Iris pigment epithelial cell (primary cell): ENCODE results near the gene SLC7A9.
A peak's percentile ranks its signal among the peaks of the same experiment; 100 is the strongest.
"Not testable (repeated sequence)": the region's sequence is repeated elsewhere in the genome, so short reads cannot be mapped to it uniquely, and the experiment has no call there.

Source experiments
- DNase-seq: peaks from one replicate; pipeline ENCODE4 v3.0.0-alpha.2; 2011; ENCODE audit warnings: low read depth

Gene SLC7A9

DNA sequence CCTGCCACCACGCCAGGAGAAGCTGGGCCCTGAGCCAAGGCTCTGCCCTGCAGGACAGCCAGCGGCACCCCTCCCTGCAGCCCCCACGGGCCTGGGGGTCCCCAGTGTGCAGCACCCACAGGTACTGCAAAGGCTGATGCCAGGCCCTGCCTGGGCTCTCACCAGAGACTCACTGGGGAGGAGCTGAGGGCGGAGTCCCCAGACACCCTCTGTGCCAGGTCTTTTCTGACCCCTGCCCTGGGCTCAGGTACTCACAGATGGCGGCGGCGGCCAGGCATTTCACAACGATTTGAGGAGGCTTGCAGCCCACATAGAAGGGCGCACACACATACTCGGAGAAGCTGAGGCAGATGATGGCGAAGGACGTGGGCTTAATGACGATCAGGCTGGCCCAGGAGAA, 5.7 kb downstream of the SLC7A9 start:
- DNase-seq: no peak

DNA sequence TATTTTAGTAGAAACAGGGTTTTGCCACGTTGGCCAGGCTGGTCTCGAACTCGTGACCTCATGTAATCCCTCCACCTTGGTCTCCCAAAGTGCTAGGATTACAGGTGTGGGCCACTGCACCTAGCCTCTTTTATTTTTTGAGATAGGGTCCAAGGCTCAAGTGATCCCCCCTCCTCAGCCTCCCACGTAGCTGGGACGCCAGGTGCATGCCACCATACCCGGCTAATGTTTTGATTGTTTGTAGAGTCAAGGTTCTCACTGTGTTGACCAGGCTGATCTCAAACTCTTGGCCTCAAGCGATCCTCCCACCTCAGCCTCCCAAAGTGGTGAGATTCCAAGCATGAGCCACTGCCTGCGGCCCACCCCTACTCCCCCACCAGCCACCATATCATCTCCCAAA, 6.3 kb downstream of the SLC7A9 start:
- no peak for DNase-seq

DNA sequence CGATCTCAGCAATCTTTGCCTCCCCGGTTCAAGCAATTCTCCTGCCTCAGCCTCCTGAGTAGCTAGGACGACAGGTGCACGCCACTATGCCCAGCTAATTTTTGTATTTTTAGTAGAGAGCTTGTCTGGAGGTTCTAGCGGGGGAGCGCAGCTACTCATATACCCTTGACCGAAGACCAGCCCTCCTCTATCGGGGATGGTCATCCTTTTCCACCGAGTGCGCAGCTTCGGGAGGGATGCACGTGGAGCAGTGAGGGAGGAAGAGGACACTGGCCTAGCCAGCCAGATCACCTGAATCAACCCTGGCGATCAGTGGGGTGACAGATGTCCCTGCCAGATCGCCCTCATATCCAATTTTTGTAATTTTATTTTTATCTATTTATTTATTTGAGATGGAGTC, 6.8 kb downstream of the SLC7A9 start:
- DNase-seq: no peak

DNA sequence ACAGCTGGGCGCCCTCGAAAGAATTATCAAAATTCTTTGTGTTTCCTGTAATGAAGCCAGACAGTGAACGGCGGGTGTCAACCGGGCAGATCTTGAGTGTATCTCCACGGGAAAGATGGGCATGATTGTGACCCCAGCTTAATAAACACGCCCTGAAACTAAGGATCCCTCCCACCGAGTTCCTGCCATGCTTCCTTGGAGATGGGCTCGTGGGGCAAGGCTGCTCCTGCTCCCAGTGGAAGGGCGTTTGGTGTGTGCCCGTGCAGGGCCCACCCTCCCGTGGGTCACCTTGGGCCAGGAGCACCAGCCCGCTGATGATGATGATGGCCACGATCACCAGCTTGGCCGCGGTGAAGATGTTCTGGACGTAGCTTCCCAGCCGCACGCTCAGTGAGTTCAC, 7.4 kb downstream of the SLC7A9 start:
- no peak for DNase-seq

DNA sequence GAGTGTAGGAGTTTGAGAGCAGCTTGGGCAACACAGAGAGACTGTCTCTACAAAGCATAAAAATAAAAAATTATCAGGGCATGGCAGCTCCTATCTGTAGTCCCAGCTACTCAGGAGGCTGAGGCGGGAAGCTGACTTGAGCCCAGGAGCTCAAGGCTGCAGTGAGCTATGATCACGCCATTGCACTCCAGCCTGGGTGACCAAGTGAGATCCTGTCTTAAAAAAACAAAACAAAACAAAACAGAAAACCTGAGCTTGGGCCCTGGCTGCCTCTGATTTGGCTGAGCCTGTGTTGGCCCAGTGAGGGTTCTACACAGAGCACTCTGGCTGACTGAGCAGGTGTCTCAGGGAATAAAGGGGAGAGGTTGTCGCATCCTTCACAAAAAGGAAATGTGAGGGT, 8.0 kb downstream of the SLC7A9 start:
- no peak for DNase-seq

DNA sequence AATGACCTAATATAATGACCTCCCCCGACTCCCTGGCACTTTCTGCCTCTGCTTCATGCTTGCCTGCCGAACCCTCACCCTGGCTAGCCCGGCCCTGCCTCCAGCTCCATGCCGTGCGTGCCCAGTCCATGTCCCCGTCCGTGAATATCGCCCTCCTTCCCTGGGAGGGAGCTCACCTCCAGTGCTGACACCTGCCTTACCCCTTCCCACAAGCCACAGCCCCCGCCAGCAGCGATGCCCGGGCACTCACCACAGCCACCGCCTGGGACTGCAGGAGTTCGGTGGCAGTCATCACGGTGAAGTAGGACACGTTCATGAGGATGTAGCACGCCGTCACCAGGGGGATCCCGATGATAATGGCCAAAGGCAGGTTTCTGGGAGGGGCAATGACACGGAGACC, 10.0 kb downstream of the SLC7A9 start:
- DNase-seq: no peak

DNA sequence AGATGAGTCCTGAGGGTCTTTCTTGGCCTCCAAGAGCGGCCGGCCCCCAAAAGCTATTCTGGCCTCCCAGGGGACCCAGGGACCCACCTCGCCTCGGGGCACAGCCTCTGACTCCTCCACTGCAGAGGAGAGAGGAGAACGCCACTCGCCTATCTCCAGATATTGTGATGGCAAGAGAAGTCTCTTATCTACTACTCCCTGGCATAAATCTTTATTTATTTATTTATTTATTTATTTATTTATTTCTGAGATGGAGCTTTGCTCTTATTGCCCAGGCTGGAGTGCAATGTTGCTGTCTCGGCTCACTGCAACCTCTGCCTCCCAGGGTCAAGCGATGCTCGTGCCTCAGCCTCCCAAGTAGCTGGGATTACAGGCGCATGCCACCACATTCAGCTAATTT, 11.0 kb downstream of the SLC7A9 start:
- no peak for DNase-seq

DNA sequence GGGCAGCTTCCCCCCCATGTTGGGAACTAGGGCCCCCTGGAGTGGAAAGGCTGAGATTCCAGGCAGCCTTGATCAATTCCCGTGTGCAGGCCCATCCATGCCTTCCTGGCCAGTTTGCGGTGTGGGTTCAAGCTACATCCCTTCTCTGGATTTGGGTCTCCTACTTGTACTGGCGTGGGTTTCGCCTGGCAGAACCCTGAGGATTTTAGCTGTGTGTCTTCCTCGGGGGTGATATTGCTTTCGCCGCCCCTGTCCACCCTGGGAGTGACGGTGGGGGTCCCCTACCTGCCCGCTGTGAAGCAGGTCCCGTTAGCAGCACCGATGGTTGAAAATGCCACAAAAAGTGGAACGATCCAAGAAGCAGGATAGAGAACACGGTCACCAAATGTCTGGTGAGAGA, 11.4 kb downstream of the SLC7A9 start:
- no peak for DNase-seq

DNA sequence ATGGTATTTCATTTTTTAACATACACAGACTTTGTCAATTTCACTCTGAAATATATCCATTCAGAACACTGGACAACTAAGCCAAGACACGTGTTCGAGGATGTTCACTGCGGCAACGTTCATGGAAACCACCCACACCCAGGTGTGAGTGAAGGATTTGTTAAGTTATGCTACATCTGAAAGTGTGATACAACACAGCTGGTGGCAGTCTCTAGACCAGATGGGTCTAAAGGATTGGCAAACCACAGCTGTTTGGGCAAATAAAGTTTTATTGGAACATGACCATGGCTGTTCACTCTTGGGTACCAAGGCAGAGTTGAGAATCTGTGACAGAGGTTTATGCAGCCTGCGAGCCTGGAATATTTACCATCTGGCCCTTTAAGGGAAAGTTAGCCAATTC, 12.0 kb downstream of the SLC7A9 start:
- DNase-seq: no peak

DNA sequence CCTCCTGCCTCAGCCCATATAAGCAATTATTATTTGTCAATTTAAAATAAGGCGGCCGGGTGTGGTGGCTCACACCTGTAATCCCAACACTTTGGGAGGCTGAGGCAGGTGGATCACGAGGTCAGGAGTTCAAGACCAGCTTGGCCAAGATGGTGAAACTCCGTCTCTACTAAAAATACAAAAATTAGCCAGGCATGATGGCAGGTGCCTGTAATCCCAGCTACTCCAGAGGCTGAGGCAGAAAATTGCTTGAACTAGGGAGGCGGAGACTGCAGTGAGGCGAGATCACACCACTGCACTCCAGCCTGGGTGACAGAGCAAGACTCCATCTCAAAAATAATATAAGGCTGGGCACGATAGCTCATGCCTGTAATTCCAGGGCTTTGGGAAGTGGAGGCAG, 12.7 kb downstream of the SLC7A9 start:
- DNase-seq: not testable (repeated sequence)

DNA sequence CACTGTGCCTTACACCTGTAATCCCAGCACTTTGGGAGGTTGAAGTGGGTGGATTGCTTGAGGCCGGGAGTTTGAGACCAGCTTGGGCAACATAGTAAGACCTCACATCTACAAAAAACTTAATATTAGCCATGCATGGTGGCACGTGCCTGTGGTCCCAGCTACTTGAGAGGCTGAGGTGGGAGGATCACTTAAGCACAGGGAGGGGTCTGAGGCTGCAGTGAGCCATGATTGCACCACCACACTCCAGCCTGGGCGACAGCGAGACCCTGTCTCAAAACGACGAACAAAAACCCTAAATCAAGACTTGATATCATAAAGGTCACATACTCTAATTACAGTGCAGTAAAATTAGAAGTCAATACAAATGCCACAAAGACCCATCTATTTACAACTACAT, 17.4 kb downstream of the SLC7A9 start:
- no peak for DNase-seq

DNA sequence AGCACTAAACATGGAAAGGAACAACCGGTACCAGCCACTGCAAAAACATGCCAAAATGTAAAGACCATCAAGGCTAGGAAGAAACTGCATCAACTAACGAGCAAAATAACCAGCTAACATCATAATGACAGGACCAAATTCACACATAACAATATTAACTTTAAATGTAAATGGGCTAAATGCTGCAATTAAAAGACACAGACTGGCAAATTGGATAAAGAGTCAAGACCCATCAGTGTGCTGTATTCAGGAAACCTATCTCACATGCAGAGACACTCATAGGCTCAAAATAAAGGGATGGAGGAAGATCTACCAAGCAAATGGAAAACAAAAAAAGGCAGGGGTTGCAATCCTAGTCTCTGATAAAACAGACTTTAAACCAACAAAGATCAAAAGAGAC, 21.5 kb downstream of the SLC7A9 start:
- DNase-seq: not testable (repeated sequence)

DNA sequence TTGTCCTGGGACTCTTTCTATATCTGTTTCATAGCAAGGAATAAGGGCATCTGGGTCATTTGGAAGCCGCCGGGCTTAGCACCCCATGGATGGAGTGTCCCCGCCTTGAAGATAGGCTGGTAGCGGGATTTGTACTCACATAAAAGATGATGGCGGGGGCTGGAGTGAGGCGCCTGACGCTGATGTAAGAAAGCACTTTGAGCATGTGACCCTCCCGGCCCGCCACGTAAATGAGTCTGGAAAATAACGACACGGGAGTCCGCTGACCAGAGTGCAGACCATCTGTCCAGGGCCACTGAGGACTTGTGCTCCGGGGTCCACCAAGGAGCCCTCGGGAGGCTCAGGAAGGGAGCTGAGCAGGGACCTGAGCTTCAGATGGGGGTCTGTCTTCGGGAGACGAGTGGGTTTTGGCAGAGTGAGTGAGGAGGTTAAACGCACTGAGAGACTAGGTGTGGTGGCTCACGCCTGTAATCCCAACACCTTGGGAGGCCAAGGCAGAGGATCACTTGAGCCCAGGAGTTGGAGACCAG, 25.8 kb downstream of the SLC7A9 start:
- DNase-seq: no peak

DNA sequence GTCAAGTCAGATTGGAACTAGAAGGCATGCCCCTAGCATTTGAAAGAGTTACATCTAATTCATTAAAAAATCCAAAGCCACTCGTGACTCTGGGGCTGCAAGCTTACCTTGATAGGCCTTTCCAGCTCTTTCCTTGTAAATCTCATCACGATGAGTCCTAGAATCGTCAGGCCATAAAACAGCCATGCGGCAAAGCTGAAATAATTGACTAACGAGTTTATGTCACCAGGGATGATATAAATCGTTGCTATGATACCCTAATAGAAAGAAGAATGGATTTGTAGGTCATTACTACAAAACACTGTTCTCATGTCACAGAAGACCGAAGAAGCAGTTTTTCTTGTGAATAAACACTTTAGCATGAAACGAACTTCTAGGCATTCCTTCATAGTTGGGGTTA, 27.5 kb downstream of the SLC7A9 start:
- DNase-seq: no peak

DNA sequence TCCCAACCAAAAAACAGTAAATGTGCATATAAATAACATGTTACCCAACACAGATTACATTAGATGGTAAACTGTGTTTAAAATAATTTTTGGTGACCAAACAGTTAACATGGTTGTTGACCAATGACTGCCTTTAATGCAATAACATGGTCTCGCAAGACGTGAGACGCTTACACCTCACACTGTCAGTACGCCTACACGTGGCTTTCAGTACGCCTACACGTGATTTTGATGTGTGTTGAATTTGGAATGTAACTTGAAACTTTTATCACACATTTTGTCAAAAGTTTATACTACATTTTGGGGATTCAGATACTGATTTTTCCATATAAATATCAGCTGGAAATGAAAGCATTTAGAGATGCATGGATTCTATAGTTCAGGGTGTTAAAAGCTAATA, 32.0 kb downstream of the SLC7A9 start:
- DNase-seq: no peak

DNA sequence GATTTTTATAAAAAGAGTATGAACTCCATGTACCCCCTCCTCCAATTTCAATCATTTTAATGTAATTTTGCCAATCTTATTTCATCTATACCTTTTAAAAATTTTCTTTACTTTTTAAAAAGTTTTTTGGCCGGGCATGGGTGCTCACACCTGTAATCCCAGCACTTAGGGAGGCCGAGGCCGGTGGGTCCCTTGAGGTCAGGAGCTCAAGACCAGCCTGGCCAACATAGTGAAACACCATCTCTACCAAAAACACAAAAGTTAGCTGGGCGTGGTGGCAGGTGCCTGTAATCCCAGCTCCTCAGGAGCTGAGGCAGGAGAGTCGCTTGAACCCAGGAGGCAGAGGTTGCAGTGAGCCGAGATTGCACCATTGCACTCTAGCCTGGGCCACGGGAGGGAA, 36.2 kb downstream of the SLC7A9 start:
- not testable (repeated sequence) for DNase-seq

DNA sequence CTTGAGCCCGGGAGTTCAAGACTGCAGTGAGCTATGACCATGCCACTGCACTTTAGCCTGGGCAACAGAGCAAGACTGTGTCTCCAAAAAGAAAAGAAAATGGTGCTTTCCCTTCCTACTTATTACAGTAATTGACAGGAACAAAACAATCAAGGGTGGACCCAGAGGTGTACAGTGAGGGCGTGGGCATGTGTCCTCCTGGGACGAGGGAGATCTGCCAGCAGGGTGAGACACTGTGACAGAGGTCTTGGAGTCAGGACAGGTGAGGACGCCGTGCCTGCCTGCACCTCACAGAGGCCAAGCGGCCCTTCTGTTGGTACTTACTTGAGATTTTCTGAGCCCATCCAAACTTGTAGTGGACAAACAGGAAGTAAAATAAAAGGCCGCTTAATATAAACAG, 36.7 kb downstream of the SLC7A9 start:
- not testable (repeated sequence) for DNase-seq

DNA sequence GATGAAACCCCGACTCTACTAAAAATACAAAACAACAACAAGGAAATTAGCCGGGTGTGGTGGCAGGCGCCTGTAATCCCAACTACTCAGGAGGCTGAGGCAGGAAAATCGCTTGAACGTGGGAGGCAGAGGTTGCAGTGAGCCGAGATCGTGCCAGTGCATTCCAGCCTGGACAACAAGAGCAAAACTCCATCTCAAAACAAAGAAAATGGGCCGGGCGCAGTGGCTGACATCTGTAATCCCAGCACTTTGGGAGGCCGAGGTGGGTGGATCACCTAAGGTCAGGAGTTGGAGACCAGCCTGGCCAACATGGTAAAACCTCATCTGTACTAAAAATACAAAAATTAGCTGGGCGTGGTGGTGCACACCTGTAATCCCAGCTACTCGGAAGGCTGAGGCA, 37.5 kb downstream of the SLC7A9 start:
- not testable (repeated sequence) for DNase-seq

DNA sequence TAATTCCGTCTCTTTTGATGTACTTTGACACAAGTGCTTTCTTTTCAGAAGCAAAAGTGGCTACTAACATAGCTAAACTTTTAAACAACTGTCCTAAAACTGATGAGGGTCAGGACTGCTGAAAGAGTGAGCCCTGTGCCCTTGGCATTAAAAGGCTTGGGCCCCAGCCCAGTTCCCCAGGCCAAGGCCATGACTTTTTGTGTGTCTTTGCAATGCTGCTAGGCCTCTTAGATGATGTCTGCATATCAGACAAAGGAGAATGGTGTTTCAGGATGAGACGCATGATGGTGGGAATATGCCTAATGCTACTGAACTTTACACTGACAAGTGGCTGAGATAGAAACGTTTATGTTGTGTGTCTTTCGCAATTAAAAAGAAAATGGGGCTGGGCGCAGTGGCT, 38.0 kb downstream of the SLC7A9 start:
- DNase-seq: no peak

DNA sequence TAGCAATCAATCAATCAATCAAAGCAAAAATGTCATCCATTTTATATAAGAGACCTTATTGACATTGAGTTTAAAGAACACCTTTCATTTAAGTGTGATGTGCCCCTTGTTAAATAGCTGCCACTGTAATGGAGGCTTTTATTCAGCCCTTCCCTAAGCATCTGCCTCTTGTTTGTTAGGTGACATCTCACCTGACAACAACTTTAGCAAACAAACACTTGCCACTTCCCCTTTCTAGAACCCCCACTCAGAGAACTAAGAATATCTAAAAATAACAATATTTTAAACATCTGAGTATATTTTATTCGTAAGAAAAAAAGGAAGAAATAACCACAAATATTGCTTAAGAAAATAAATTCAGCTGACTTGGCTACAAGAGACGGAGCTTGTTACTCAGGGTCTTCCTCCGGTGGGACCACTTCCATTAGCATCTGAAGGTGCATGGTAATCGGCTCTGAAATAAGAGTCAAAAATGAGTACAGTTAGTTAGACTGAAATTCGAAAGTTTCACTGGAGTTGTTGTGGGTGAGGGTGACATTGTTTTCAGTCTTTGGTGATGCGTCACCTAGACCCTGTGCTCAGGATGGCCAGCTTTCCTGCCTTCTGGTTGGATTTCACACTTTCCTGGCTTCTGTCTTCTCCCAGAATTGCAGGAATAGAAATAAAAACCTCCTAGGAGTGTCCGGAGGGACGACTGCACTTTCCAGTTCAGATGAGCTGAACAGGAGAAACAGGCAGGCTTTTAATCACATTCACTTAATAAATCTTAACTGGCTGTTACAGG, 39.1 kb downstream of the SLC7A9 start:
- DNase-seq: peak; percentile 38

DNA sequence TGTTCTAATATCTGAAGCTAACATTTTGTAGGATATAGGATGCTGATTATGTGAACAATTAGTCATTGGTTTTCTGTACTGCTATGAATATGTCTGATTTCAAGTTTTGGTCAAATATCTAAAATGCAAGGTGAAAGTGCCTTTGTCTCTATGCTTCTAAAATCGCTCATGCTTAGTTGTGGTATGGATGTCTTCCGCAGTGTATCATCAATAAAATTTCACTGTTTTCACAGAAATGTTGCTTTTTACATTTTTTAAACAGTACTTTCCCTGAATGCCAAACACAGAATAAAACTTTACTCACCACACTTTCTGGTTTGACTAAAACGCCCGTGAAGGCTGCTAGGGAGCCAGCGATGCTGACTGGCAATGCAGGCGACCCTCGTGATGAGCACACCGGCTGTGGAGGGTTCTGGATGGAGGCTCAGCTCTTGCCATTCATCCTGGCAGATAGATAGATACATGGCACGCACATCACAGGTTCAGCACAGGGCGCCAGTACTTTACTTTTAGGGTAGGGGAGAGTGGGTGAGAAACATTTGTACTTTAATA, 40.1 kb downstream of the SLC7A9 start:
- DNase-seq: no peak

DNA sequence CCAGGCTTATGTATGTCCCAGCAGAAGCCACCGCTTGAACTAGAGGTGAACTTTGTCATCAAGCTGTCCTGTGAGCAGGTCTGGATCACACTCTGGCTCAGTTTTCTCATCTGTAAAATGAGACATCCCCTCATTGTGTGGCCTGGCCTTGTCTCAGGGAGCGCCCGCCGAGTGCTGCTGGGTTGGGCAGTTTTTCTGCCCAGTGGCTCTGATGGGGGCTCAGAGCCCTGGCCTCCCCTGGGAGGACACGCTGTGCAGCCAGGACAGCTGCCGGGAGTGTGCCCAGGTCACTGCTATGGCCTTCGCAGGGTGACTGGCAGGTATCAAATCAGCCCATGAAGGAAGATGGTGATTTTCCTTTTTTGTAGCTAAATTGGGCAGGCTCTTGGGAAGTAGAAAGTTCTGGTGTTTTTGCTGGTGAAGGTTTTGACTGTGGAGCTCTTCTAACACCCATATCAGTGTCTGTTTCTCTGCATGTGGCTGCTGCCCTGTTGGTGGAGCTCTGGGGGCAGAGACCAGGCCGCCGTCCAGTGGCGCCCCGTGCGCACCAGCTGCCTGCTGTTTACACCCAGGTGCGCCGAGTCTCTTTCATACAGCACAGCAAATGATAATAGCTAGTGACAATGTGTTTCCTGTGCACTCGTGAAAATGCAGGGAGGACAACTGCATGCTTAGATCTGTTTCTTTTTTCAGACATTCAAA, 40.8 kb downstream of the SLC7A9 start:
- DNase-seq: no peak

DNA sequence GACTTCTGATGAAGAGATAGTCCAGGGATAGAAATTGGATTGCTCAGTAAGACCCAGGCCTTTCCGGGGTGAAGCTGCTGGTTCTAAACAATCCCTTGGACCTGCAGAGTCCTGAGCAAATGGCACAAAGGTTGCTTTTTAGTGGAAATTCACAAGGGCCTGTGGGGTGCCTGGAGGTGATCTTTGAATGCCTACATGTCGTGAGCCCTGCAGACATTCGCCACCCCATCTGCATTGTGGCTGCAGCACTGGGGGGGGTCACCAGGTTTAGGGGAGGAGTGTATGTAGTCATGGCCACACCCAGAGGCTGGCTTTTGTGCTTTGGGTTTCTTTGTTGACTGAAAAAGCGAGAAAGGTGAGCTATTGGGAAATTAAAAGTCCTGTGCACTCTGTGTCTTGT, 41.4 kb downstream of the SLC7A9 start:
- DNase-seq: no peak
